Liver (tissue), 9 donors: ENCODE measurements around the gene ABL2. TPM values are rescaled to one million over a fixed set of nuclear protein-coding genes. Genes with fewer than 3 reads are reported as not detected.

Experiments used
- DNase-seq: peaks from one replicate; pipeline ENCODE4 v3.0.0-alpha.2; 2017; ENCODE audit warnings: low spot score
- H3K27ac ChIP-seq, 2 donors: one replicate each; pipeline ENCODE4 v1.7.0; 2013; ENCODE audit warnings: inconsistent platforms in 2 of 2, low read length in 2 of 2, control low read depth in 1 of 2, low read depth in 1 of 2, mild to moderate bottlenecking in 1 of 2
- H3K27me3 ChIP-seq, 4 donors: one replicate each; pipeline versions ENCODE4 v1.6.1 to v1.7.0; 2013; ENCODE audit warnings: low read length in 3 of 4, inconsistent platforms in 1 of 4, mild to moderate bottlenecking in 1 of 4, moderate library complexity in 1 of 4; ENCODE audit not compliant: control insufficient read depth in 4 of 4, insufficient read depth in 4 of 4
- H3K36me3 ChIP-seq, 4 donors: one replicate each; pipeline versions ENCODE4 v1.6.1 to v1.7.0; 2013; ENCODE audit warnings: low read length in 3 of 4, mild to moderate bottlenecking in 3 of 4, low read depth in 1 of 4, moderate library complexity in 1 of 4; ENCODE audit not compliant: control insufficient read depth in 4 of 4, insufficient read depth in 3 of 4
- H3K4me1 ChIP-seq, 4 donors: one replicate each; pipeline versions ENCODE4 v1.6.1 to v1.7.0; 2013; ENCODE audit warnings: low read length in 3 of 4, mild to moderate bottlenecking in 3 of 4, moderate library complexity in 1 of 4; ENCODE audit not compliant: control insufficient read depth in 4 of 4, insufficient read depth in 4 of 4
- H3K4me3 ChIP-seq, 3 donors: one replicate each; pipeline versions ENCODE4 v1.6.1 to v1.7.0; 2013; ENCODE audit warnings: low read length in 3 of 3, control low read depth in 1 of 3, low read depth in 1 of 3, mild to moderate bottlenecking in 1 of 3
- H3K9ac ChIP-seq, 2 donors: one replicate each; pipeline ENCODE4 v1.7.0; 2013; ENCODE audit warnings: low read length in 2 of 2, mild to moderate bottlenecking in 2 of 2, moderate library complexity in 2 of 2, control low read depth in 1 of 2, low read depth in 1 of 2
- H3K9me3 ChIP-seq, 4 donors: one replicate each; pipeline versions ENCODE4 v1.6.1 to v1.7.0; 2013; ENCODE audit warnings: low read length in 3 of 4; ENCODE audit not compliant: control insufficient read depth in 4 of 4
- ATF3 ChIP-seq: IDR thresholded peaks from 2 replicates; pipeline ENCODE4 v1.6.1; 2016; ENCODE audit warnings: antibody characterized with exemption
- CTCF ChIP-seq: fragments of 150-350 bp; IDR thresholded peaks from 2 replicates; pipeline ENCODE4 v1.5.1; 2017; ENCODE audit warnings: improper control_type of control experiment, low read depth, low read length; ENCODE audit not compliant: missing input control
- EGR1 ChIP-seq, 2 donors: IDR thresholded peaks; 2 replicates each; pipeline ENCODE4 v1.6.1; 2016 to 2018; ENCODE audit warnings: antibody characterized with exemption in 2 of 2, low read depth in 2 of 2
- FOXA1 ChIP-seq: IDR thresholded peaks from 2 replicates; pipeline ENCODE4 v1.6.1; 2016; ENCODE audit warnings: antibody characterized with exemption
- FOXA2 ChIP-seq: IDR thresholded peaks from 2 replicates; pipeline ENCODE4 v1.6.1; 2016; ENCODE audit warnings: antibody characterized with exemption
- GABPA ChIP-seq, 2 donors: IDR thresholded peaks in 1 of 2; conservative IDR thresholded peaks in 1 of 2; 2 replicates each; pipeline ENCODE4 v1.6.1; 2016; ENCODE audit warnings: antibody characterized with exemption in 2 of 2, mild to moderate bottlenecking in 1 of 2, moderate library complexity in 1 of 2
- HNF4A ChIP-seq, 2 donors: conservative IDR thresholded peaks; 2 replicates each; pipeline ENCODE4 v1.6.1; 2016; ENCODE audit warnings: antibody characterized with exemption in 2 of 2, mild to moderate bottlenecking in 2 of 2
- HNF4G ChIP-seq: IDR thresholded peaks from 2 replicates; pipeline ENCODE4 v1.6.1; 2016; ENCODE audit warnings: antibody characterized with exemption
- JUND ChIP-seq, 2 donors: IDR thresholded peaks; 2 replicates each; pipeline ENCODE4 v1.6.1; 2016; ENCODE audit warnings: antibody characterized with exemption in 2 of 2
- NR2F2 ChIP-seq: IDR thresholded peaks from 2 replicates; pipeline ENCODE4 v1.6.1; 2016; ENCODE audit warnings: antibody characterized with exemption
- RAD21 ChIP-seq, 2 donors: IDR thresholded peaks; 2 replicates each; pipeline ENCODE4 v1.6.1; 2016; ENCODE audit warnings: antibody characterized with exemption in 2 of 2, mild to moderate bottlenecking in 2 of 2
- RXRA ChIP-seq, 2 donors: IDR thresholded peaks; 2 replicates each; pipeline ENCODE4 v1.6.1; 2017 to 2018; ENCODE audit warnings: antibody characterized with exemption in 2 of 2, mild to moderate bottlenecking in 1 of 2
- SP1 ChIP-seq: IDR thresholded peaks from 2 replicates; pipeline ENCODE4 v1.6.1; 2018; ENCODE audit warnings: antibody characterized with exemption, mild to moderate bottlenecking
- TAF1 ChIP-seq: conservative IDR thresholded peaks from 2 replicates; pipeline ENCODE4 v1.6.1; 2016; ENCODE audit warnings: antibody characterized with exemption, mild to moderate bottlenecking
- YY1 ChIP-seq: IDR thresholded peaks from 2 replicates; pipeline ENCODE4 v1.6.1; 2016; ENCODE audit warnings: antibody characterized with exemption, mild to moderate bottlenecking
- ZBTB33 ChIP-seq: IDR thresholded peaks from 2 replicates; pipeline ENCODE4 v1.6.1; 2016; ENCODE audit warnings: antibody characterized with exemption
- WGBS: extraction: QIAGEN DNeasy Blood & Tissue Kit; methylation state at CpG from one replicate; pipeline ENCODE4 v1.1.7; 2013; 5-methylcytosine and 5-hydroxymethylcytosine counted together
- polyA plus RNA-seq, 2 donors: library from polyadenylated mRNA; stranded (reverse) in 1 of 2; unstranded in 1 of 2; fragments of 200-250 nt in 1 of 2; fragments of >200 nt in 1 of 2; fragmentation: Nextera tagmentation in 1 of 2; extraction: Ambion mirVana in 1 of 2; gene quantifications; one replicate each; pipeline versions ENCODE4 v1.2.1 to v1.2.3, GENCODE V29; 2013 to 2015
- total RNA-seq, 2 donors: library from RNA; depleted of rRNA; stranded (reverse); fragments of >200 nt; gene quantifications; one replicate each; pipeline ENCODE4 v1.2.3, GENCODE V29; 2014
- TF ChIP-seq, protein P1 (sequence below): IDR thresholded peaks from 2 replicates; pipeline ENCODE4 v1.6.1; 2016; ENCODE audit warnings: antibody characterized with exemption, mild to moderate bottlenecking
- donor health status: healthy.
- donor health status: healthy.
- donor health status: healthy.
- donor health status: healthy.
- donor health status: healthy.

Gene ABL2
- total and polyA plus RNA-seq, 4 donors, result 1.8 to 7.8 (median 3.4) TPM

DNA sequence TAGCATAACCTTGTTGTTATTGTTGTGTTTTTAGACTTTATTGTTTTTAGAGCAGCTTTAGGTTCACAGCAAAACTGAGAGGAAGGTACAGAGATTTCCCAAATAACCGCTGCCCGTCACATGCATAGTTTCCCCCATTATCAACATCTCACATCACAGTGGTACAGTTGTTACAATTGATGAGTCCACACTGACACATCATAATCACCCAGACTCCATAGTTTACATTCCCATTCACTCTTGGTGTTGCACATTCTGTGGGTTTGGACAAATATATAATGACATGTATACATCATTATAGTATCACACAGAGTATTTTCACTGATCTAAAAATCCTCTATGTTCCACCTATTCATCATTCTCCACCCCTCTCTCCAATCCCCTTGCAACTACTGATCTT is 173.5 kb downstream of the ABL2 start:
- TF ChIP-seq ATF3, result no peak
- no peak for TF ChIP-seq HNF4A (conservative IDR thresholded peaks at IDR 0.05)
- TF ChIP-seq RXRA (IDR thresholded peaks at IDR 0.05), result no peak
- TF ChIP-seq YY1, result no peak
- no peak for TF ChIP-seq FOXA1
- no peak for TF ChIP-seq RAD21 (IDR thresholded peaks at IDR 0.05)
- no peak for TF ChIP-seq ZBTB33
- TF ChIP-seq EGR1 (IDR thresholded peaks at IDR 0.05; ENCODE audit: low read depth in 2 of 2), result no peak
- TF ChIP-seq SP1, result no peak
- no peak for TF ChIP-seq GABPA (IDR thresholded peaks at IDR 0.05 in 1 of 2, conservative IDR thresholded peaks at IDR 0.05 in 1 of 2)
- TF ChIP-seq, protein P1, sequence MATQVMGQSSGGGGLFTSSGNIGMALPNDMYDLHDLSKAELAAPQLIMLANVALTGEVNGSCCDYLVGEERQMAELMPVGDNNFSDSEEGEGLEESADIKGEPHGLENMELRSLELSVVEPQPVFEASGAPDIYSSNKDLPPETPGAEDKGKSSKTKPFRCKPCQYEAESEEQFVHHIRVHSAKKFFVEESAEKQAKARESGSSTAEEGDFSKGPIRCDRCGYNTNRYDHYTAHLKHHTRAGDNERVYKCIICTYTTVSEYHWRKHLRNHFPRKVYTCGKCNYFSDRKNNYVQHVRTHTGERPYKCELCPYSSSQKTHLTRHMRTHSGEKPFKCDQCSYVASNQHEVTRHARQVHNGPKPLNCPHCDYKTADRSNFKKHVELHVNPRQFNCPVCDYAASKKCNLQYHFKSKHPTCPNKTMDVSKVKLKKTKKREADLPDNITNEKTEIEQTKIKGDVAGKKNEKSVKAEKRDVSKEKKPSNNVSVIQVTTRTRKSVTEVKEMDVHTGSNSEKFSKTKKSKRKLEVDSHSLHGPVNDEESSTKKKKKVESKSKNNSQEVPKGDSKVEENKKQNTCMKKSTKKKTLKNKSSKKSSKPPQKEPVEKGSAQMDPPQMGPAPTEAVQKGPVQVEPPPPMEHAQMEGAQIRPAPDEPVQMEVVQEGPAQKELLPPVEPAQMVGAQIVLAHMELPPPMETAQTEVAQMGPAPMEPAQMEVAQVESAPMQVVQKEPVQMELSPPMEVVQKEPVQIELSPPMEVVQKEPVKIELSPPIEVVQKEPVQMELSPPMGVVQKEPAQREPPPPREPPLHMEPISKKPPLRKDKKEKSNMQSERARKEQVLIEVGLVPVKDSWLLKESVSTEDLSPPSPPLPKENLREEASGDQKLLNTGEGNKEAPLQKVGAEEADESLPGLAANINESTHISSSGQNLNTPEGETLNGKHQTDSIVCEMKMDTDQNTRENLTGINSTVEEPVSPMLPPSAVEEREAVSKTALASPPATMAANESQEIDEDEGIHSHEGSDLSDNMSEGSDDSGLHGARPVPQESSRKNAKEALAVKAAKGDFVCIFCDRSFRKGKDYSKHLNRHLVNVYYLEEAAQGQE, result no peak
- TF ChIP-seq HNF4G, result no peak
- TF ChIP-seq TAF1, result no peak
- TF ChIP-seq FOXA2, result no peak
- no peak for TF ChIP-seq CTCF
- TF ChIP-seq NR2F2, result no peak
- Histone ChIP-seq H3K27me3 (no peaks in the 10 kb centered on the region), H3K4me3 (no peak overlapping the region), H3K36me3 (peaks cover 0 to 12% (median 6%) of the 10 kb centered on the region in 4 donors), H3K9me3 (no peaks in the 10 kb centered on the region), H3K4me1 (no peaks in the 10 kb centered on the region), H3K27ac (no peak overlapping the region), H3K9ac (no peak overlapping the region)
- DNase-seq, result no peak
- WGBS, result 98% methylated on average over 2 of the region's 2 CpGs

- no peaks in the 10 kb centered on the region for H3K9me3 ChIP-seq
- no peak overlapping the region for H3K4me3 ChIP-seq
- peaks cover 0 to 12% (median 6%) of the 10 kb centered on the region in 4 donors for H3K36me3 ChIP-seq
- no peaks in the 10 kb centered on the region for H3K4me1 ChIP-seq
- H3K9ac ChIP-seq, result no peak overlapping the region
- WGBS, result 85% methylated on average over 2 of the region's 2 CpGs
- no peak for DNase-seq
- H3K27me3 ChIP-seq, result no peaks in the 10 kb centered on the region
- no peak overlapping the region for H3K27ac ChIP-seq
- TF ChIP-seq NR2F2 (no peak), TAF1 (no peak), ATF3 (no peak), EGR1 (IDR thresholded peaks at IDR 0.05; ENCODE audit: low read depth in 2 of 2) (no peak), RXRA (IDR thresholded peaks at IDR 0.05) (no peak), GABPA (IDR thresholded peaks at IDR 0.05 in 1 of 2, conservative IDR thresholded peaks at IDR 0.05 in 1 of 2) (no peak), JUND (IDR thresholded peaks at IDR 0.05) (no peak), RAD21 (IDR thresholded peaks at IDR 0.05) (no peak), HNF4A (conservative IDR thresholded peaks at IDR 0.05) (no peak), FOXA1 (no peak), CTCF (no peak)
- TF ChIP-seq, protein P1, result no peak
These were observed 176.0 kb downstream of the ABL2 start for GRCh38 chr1:179053486-179053885.
